HG03025 (cell line): Measurements from ENCODE around the gene SLFN12L.
"Not testable (repeated sequence)": the region's sequence is repeated elsewhere in the genome, so short reads cannot be mapped to it uniquely, and the experiment has no call there.

Experiments used
- ATAC-seq: cut with Tn5 transposase; IDR thresholded peaks from one replicate; pipeline ENCODE4 v1.9.1; 2021; ENCODE audit warnings: mild to moderate bottlenecking, moderate library complexity; ENCODE audit not compliant: unreplicated experiment, low FRiP score

Gene SLFN12L

GRCh38 chr17:35537601-35538141, at the start of gene SLFN12L:
Gene SLFN12L (minus strand): TSS chr17:35537678. CDS start chr17:35522364, 15,314 bp downstream.
- ATAC-seq = no peak

GRCh38 chr17:35586569-35587073, 49.1 kb upstream of the SLFN12L start:
- no peak for ATAC-seq

- no peak for ATAC-seq
These were observed 46.6 kb upstream of the SLFN12L start for GRCh38 chr17:35584061-35584460.

GRCh38 chr17:35578929-35579432, 41.5 kb upstream of the SLFN12L start:
- ATAC-seq = no peak

- peak; percentile 82 for ATAC-seq
These were observed 40.9 kb upstream of the SLFN12L start, which contains the start of gene PEX12 for GRCh38 chr17:35578197-35578928. Gene PEX12 (minus strand): TSS chr17:35578571. CDS start chr17:35578021, 550 bp downstream.

- no peak for ATAC-seq
These were observed 40.3 kb upstream of the SLFN12L start for GRCh38 chr17:35577830-35578196.

GRCh38 chr17:35575759-35576158, 38.3 kb upstream of the SLFN12L start:
- ATAC-seq = no peak

- ATAC-seq = no peak
These were observed 31.9 kb upstream of the SLFN12L start for GRCh38 chr17:35569405-35569804.

GRCh38 chr17:35568561-35568960, 31.1 kb upstream of the SLFN12L start:
- no peak for ATAC-seq

- no peak for ATAC-seq
These were observed 29.5 kb upstream of the SLFN12L start for GRCh38 chr17:35566968-35567367.

GRCh38 chr17:35563181-35563580, 25.7 kb upstream of the SLFN12L start:
- ATAC-seq = not testable (repeated sequence)

- no peak for ATAC-seq
These were observed 23.2 kb upstream of the SLFN12L start, which contains the start of gene SLFN14 for GRCh38 chr17:35560703-35561102. Gene SLFN14 (minus strand): TSS chr17:35560819. CDS start chr17:35558062, 2,757 bp downstream.

- ATAC-seq = no peak
These were observed 22.2 kb upstream of the SLFN12L start for GRCh38 chr17:35559495-35560210.

GRCh38 chr17:35557353-35557752, 19.9 kb upstream of the SLFN12L start:
- no peak for ATAC-seq

- ATAC-seq = no peak
These were observed 18.2 kb upstream of the SLFN12L start for GRCh38 chr17:35555691-35556090.

GRCh38 chr17:35554668-35555067, 17.2 kb upstream of the SLFN12L start:
- ATAC-seq = no peak

- ATAC-seq = no peak
These were observed 15.8 kb upstream of the SLFN12L start for GRCh38 chr17:35553310-35553709.

- ATAC-seq = no peak
These were observed 11.5 kb upstream of the SLFN12L start for GRCh38 chr17:35548978-35549377.

- ATAC-seq = no peak
These were observed 10.8 kb upstream of the SLFN12L start for GRCh38 chr17:35548208-35548810.

GRCh38 chr17:35546487-35546886, 9.0 kb upstream of the SLFN12L start:
- ATAC-seq = no peak

- ATAC-seq = no peak
These were observed 7.7 kb upstream of the SLFN12L start for GRCh38 chr17:35545150-35545549.
